HL-60 (cell line): Measurements from ENCODE around the gene TRDMT1.

Experiments
- DNase-seq, 2 experiments: peaks; one replicate each; pipeline ENCODE4 v3.0.0-alpha.2; 2010 to 2020; ENCODE audit warnings: low read depth in 1 of 2, low spot score in 1 of 2
- H3K27ac ChIP-seq: fragments of 250-450 bp; sonication (Bioruptor Pico); replicated peaks from 2 replicates; pipeline ENCODE4 v1.5.1; 2020; ENCODE audit warnings: mild to moderate bottlenecking, moderate library complexity
- H3K27me3 ChIP-seq: fragments of 250-450 bp; sonication (Bioruptor Pico); 2 replicates; pipeline ENCODE4 v1.5.1; 2021; ENCODE audit warnings: mild to moderate bottlenecking, moderate library complexity; ENCODE audit not compliant: insufficient read depth, poor library complexity, severe bottlenecking
- H3K4me3 ChIP-seq: replicated peaks from 2 replicates; pipeline ENCODE4 v1.5.1; 2011; ENCODE audit warnings: mild to moderate bottlenecking, control low read depth, low read length; ENCODE audit not compliant: insufficient read depth
- GABPA ChIP-seq: IDR thresholded peaks from 2 replicates; pipeline ENCODE4 v1.6.1; 2012; ENCODE audit warnings: low read depth
- POLR2AphosphoS5 ChIP-seq: IDR thresholded peaks from 2 replicates; pipeline ENCODE4 v1.6.1; 2012; ENCODE audit warnings: low read depth
- SPI1 ChIP-seq: IDR thresholded peaks from 2 replicates; pipeline ENCODE4 v1.6.1; 2012; ENCODE audit warnings: low read depth, mild to moderate bottlenecking, borderline replicate concordance
- TF ChIP-seq, protein P1 (sequence below): IDR thresholded peaks from 2 replicates; pipeline ENCODE4 v1.6.1; 2012; ENCODE audit warnings: low read depth; ENCODE audit not compliant: insufficient replicate concordance
- TF ChIP-seq, protein P2 (sequence below): IDR thresholded peaks from one replicate; pipeline ENCODE4 v1.5.1; 2011; ENCODE audit warnings: low read length, control low read depth, inconsistent platforms; ENCODE audit not compliant: insufficient read depth

Gene TRDMT1

DNA sequence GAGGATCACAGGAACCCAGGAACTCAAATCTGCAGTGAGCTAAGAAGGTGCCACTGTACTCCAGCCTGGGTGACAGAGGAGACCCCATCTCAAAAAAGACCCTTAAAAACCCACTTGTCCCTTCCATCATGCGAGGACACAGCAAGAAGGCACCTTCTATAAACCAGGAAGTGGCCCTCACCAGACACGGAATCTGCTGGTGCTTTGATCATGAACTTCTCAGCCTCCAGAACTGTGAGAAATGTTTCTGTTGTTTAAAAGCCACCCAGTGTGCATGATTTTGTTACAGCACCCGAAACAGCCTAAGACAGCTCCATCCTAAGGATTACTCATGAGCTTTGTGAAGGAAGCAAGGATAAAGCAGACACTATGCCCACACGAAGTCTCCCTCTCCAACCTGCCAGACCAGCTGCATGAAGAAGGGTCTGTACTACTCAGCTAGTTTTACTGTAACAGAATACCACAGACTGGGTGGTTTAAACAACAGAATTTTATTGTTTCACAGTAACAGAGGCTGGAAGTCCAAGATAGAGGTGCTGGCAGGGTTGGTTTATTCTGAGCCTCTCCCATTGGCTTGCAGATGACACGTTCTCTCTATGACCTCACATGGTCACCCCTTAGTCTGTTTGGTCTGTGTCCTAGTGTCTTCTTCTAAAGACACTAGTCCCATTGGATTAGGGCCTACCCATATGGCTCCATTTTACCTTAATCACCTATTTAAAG lies 40.3 kb upstream of the TRDMT1 start:
- H3K27me3 ChIP-seq = no peaks in the 10 kb centered on the region
- TF ChIP-seq, protein P1, sequence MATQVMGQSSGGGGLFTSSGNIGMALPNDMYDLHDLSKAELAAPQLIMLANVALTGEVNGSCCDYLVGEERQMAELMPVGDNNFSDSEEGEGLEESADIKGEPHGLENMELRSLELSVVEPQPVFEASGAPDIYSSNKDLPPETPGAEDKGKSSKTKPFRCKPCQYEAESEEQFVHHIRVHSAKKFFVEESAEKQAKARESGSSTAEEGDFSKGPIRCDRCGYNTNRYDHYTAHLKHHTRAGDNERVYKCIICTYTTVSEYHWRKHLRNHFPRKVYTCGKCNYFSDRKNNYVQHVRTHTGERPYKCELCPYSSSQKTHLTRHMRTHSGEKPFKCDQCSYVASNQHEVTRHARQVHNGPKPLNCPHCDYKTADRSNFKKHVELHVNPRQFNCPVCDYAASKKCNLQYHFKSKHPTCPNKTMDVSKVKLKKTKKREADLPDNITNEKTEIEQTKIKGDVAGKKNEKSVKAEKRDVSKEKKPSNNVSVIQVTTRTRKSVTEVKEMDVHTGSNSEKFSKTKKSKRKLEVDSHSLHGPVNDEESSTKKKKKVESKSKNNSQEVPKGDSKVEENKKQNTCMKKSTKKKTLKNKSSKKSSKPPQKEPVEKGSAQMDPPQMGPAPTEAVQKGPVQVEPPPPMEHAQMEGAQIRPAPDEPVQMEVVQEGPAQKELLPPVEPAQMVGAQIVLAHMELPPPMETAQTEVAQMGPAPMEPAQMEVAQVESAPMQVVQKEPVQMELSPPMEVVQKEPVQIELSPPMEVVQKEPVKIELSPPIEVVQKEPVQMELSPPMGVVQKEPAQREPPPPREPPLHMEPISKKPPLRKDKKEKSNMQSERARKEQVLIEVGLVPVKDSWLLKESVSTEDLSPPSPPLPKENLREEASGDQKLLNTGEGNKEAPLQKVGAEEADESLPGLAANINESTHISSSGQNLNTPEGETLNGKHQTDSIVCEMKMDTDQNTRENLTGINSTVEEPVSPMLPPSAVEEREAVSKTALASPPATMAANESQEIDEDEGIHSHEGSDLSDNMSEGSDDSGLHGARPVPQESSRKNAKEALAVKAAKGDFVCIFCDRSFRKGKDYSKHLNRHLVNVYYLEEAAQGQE = no peak
- TF ChIP-seq SPI1 (no peak), POLR2AphosphoS5 (no peak), GABPA (no peak)
- TF ChIP-seq, protein P2, sequence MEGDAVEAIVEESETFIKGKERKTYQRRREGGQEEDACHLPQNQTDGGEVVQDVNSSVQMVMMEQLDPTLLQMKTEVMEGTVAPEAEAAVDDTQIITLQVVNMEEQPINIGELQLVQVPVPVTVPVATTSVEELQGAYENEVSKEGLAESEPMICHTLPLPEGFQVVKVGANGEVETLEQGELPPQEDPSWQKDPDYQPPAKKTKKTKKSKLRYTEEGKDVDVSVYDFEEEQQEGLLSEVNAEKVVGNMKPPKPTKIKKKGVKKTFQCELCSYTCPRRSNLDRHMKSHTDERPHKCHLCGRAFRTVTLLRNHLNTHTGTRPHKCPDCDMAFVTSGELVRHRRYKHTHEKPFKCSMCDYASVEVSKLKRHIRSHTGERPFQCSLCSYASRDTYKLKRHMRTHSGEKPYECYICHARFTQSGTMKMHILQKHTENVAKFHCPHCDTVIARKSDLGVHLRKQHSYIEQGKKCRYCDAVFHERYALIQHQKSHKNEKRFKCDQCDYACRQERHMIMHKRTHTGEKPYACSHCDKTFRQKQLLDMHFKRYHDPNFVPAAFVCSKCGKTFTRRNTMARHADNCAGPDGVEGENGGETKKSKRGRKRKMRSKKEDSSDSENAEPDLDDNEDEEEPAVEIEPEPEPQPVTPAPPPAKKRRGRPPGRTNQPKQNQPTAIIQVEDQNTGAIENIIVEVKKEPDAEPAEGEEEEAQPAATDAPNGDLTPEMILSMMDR = no peak
- H3K4me3 ChIP-seq = no peak overlapping the region
- H3K27ac ChIP-seq = no peak overlapping the region
- DNase-seq = no peak

DNA sequence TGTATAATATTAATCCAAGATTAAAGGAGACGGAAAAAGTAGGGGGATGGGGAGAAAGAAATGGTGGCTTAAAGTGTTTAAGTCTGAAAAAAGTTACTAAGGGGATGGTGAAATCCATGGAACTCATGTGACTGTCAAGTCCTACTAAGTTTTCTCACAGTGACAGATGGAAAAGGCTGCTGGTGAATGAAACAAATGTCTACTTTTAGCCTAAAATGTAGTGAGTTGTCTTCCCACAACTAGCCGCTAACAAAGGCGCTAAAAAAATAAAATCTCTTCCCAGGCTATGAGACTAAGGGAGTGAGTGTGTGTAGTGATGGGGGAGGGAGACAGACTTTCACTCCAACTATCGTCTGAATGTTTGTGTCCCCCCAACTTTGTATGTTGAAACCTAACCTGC lies 39.1 kb upstream of the TRDMT1 start:
- no peak for DNase-seq
- no peak overlapping the region for H3K27ac ChIP-seq

DNA sequence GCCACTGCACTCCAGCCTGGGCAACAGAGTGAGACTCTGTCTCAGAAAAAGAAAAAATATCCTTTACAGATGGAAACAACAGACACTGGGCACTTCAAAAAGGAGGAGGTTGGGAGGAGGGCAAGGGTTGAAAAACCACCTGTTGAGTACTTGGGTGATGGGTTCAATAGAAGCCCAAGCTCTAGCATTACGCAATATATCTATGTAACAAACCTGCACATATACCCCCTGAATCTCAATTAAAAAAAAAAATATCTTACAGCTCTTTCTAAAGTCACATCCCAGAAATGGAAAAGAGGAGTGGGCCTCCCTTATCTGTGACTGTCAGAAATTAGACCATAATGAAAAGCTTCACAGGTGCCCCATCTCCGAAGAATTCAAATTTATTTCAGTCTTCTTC lies 38.6 kb upstream of the TRDMT1 start:
- H3K4me3 ChIP-seq = no peak overlapping the region
- no peak overlapping the region for H3K27ac ChIP-seq
- DNase-seq = no peak
- TF ChIP-seq SPI1 (no peak), GABPA (no peak), POLR2AphosphoS5 (no peak)
- TF ChIP-seq, protein P2 = no peak
- TF ChIP-seq, protein P1 = no peak
- no peaks in the 10 kb centered on the region for H3K27me3 ChIP-seq

More for the DNA sequence above, 39.1 kb upstream of the TRDMT1 start:
- no peak overlapping the region for H3K4me3 ChIP-seq
- H3K27me3 ChIP-seq = no peaks in the 10 kb centered on the region
- no peak for TF ChIP-seq GABPA
- TF ChIP-seq, protein P1 = no peak
- TF ChIP-seq, protein P2 = no peak
- no peak for TF ChIP-seq SPI1
- no peak for TF ChIP-seq POLR2AphosphoS5
